GM19467 (cell line): Measurements from ENCODE around the gene MVD.

Experiments
- ATAC-seq: cut with Tn5 transposase; IDR thresholded peaks from one replicate; pipeline ENCODE4 v1.9.1; 2021; ENCODE audit warnings: mild to moderate bottlenecking, moderate library complexity; ENCODE audit not compliant: unreplicated experiment

Gene MVD

DNA sequence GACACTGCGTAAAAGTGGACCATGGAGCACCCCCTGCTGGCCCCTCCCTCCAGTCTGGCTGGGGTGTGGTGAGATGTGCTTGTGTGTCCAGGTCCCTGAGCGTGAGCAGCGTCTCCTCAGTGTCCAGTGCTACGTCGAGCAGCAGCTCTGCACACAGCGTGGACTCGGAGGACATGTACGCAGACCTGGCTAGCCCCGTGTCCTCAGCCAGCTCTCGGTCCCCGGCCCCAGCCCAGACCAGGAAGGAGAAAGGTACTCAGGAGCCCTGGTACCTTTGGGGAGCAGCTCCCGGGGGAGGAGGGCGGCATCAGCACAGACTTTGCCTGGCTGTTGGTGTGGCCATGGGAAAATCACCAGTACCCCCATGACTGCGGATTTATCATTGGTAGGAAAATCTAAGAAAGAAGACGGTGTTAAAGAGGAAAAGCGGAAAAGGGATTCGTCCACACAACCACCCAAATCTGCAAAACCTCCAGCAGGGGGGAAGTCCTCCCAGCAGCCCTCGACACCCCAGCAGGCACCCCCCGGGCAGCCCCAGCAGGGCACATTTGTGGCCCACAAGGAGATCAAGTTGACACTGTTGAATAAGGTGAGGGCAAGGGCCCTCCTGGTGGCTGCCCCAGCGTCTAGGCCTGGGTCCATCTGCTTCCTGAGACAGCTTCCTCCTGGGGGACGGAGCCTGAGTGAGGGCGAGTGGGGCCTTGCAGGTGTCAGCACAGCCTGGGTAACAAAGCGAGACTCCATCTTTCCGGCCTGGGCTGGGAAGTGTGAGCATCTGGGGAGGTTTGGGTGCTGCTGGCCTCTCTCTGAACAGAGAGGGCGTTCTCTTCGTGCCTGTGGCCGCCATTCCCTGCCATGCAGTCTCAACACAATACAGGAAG, 35.1 kb downstream of the MVD start:
- no peak for ATAC-seq

DNA sequence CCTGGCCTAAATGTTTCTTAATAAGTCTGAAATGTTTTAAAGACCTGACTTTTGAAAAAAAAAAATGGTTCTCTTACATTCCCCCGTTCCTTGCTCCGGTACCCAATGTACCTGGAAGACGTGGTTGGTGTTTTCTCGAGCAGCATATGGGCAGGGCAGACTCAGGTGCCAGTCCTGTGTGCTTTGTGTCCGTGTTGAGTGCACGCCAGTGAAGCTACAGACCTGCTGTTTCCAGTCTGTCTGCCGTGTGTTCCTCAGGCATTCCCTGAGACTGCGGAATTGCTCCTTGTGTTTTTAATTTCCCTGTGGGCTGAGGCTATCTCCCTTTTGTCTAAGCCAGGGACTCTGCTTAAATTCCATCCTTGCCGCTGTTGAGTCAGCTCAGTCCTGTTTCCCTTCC, 36.2 kb downstream of the MVD start:
- ATAC-seq, result no peak

DNA sequence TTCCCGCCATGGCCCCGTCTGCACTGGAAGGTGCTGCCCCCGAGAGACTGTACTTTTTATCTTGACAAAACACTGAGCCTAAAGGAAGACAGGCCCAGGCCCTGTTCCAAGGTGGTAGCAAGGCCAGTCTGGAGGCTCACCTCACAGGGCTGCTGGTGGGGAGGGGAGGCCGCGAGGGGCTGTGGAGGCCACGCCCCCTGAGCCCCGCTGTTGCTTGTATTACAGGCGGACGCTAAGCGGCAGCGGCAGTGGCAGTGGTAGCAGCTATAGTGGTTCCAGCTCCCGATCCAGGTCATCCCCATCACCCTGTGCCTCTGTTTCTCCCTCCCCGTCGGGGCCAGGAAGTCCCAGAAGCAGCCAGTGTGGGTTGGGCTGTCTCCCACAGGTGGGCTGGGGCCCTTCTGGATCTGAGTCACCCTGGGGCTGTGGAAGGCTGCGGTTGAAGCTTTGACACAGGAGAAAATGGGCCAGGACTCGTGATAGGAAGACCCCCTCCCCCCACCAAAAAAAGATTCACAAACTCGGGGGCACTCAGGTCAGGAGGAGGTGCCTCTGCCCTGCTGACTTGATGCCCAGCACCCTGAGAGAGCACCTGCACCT, 37.8 kb downstream of the MVD start:
- ATAC-seq, result no peak

DNA sequence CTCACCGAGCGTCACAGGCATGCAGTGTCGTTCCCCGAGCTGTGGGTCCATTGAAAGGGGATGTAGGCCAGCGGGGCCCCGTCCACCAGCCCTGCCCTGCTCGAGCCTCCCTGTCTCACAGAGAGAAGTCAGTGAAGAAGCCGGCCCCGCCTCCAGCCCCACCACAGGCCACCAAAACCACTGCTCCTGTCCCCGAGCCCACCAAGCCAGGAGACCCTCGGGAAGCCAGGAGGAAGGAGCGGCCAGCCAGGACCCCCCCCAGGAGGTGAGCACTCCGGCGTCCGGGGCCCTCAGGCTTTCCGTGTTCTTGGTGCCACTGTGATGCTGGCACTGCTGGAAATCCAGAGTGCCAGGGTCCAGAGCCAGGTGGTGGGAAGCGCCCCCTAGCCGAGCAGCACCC, 38.4 kb downstream of the MVD start:
- ATAC-seq, result no peak

DNA sequence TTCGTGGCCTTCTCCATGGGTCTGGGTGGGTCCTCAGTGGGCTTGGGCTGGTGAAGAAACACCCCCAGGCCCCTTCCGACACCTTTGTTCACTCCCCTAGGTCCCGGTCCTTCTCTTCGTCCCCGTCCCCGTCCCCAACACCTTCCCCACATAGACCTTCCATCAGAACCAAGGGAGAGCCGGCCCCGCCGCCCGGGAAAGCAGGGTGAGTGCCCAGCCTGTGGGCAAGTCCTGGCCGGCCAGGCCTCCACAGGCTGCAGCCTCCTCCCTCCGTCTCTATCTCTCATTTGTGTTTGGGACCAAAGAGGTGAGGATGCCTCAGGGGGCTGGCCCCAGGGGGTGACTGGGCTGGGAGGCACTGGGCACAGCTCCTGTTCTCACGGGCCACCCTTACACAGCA, 39.0 kb downstream of the MVD start:
- no peak for ATAC-seq

DNA sequence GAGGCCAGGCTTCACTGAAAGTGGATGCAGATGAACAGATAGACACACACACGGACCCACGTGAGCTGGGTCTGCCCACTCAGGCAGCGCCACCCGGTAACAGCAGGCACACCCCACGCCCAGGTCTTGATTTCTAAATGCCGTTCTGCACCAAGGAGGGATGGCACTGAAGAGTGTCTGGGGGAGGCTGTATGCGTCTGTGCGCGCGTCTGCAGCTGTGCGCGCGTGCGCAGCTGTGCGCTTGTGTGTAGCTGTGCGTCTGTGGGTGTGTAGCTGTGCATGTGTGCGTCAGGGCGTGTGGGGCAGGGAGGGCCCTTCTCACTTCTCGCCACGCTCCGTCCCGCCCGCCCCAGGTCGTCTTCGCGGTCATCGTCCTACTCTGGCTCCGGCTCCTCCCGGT, 40.0 kb downstream of the MVD start:
- ATAC-seq, result no peak

DNA sequence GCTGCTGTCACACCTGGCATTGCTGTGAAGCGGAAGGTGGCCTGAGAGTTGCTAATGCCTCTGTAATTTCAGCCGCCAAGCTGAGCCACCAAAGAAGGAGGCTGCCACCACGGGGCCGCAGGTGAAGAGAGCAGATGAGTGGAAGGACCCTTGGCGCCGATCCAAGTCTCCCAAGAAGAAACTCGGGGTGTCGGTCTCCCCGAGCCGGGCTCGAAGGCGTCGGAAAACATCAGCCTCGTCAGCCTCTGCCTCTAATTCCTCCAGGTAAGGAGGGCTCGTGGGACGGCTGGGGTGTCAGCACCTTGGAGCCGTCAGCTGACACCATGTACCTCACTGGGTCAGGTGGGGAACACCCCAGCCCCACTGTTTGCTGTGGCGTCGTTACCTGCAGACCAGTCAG, 40.8 kb downstream of the MVD start:
- no peak for ATAC-seq

DNA sequence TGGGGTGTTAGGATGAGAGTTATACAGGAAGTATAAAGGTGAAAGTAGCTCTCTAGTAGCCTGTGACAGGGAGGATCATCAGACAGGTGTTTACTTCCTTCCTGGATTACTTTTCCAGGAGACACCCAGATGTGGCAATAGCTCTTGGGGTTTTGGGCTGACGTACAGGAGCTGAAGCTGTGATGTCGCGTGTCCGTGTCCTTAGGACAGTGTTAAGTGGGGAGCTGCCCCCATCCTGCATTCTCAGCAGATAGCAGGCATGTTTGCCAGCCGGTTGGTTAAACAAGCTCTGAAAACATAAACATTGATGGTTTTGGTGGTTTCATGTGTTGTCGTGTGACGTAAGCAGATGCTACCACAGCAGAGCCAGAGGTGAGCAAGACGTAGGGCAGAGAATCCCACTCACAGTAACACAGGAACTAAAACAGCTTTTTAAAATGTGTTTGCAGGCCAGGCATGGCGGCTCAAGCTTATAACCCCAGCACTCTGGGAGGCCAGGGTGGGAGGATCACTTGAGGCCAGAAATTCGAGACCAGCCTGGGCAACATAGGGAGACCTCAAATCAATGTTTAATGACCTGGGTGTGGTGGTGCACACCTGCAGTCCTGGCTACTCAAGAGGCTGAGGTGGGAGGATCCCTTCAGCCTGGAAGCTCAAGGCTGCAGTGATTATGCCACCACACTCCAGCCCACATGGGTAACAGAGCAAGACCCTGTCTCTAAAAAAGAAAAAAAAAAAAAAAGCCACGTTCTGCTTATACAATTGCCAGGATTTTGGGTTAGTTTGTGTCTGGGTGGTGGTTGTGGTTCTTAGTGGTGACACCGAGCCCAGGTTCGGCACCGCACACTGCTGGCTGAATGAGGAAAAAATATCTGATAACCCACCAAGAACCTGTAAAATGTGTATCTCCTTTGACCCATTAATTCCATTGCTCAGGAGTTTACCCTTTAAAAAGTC, 42.8 kb downstream of the MVD start:
- ATAC-seq, result no peak

DNA sequence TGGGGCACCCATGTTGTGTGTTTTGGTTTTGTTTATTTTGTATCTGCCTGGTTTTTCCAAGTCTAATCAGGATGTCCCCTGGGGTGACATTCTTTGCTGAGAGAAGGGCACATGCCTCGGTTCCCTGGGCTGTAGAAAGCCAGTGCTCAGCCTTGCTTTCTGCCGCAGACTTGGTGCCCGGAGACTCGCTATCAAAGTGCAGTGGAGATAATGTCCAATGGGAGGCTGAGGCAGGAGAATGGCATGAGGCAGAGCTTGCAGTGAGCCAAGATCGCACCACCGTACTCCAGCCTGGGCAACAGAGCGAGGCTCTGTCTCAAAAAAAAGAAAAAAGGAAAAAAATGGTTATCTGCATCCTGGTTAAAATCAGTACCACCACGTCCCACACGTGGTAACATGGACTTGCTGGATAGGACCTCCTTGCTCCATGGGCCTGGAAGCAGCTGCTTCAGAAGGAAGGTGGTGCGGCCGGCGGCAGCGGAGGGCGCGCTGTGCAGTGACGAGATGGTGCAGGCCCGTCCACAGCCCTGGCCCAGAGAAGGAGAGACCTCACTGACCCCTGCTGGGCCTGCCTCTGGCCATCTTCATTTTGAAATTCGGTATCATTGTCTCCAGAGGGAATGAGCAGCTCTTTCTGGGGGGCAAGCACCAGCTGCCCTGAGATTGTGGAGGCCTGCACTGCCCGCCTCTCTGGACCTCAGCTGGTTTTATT, 43.8 kb downstream of the MVD start:
- no peak for ATAC-seq

DNA sequence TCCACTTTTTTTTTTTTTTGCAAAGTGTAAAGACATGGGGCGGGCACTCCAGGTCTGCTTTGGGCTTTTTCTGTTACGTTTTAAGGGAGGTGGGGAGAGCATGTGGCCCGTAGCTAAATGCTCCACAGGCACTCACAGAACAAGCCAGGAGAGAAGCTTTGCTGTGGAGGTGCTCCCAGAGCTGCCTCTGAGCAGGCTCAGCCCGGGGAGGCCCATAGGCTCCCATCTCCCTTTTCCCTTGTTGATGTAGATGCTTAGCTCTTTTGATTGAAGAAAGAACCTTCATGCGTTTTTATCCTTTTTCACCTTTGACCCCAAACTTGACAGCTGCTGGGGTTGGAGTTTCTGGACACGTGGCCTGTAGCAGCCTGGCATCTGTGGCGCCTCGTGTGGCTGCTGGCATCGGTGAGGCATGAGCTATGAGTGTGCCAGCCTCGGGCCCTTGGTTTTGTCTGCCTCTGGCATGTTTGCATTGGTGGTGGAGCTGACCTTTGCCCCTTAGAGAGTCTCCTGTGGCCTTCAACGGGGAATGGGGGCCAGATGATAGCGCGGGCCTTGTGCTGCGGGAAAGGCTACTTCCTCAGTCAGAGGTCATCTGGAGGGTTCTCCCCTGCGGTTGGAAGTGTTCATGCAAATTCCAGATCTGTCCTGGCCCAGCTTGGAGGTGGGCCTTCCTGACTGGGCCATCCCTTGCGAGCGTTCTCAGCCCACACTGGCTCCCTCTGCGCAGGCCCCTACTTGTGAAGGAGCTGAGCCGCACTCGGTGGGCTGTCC, 44.5 kb downstream of the MVD start:
- no peak for ATAC-seq

DNA sequence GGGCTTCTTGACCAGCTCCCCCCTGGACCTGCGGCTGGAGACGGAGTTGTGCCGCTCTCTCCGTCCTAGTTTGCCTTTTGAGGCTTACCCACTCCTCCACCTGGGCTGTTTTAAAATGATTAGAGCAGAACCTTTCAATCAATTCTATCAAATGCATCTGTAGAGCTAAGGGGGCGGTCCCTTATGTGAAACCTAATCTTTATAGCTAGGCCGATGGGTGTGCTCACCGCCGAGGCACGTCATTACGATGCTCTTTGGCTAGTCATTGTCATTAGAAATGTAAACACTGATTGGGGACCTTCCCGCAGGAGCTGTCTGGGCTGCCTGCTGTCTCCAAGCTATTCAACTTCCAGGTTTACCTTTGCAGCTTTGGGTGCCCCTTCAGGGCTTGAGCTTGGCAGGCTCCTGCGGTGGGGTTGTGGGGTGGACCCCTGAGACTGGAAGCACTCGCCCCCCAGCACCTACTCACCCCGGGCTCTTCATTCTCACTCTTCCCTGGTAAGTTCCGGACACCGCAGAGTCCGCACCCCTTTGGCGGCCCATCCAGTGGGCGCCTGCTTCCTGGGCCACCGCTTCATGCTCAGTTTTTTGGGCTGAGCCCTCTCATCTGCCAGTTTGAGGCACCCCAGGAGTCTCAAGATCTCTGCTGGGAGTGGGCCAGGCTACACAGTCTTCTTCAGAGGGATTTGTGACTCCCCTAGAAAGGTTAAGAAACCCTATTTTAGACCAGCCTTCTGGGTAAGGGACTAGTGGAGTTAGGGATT, 45.4 kb downstream of the MVD start:
- ATAC-seq, result no peak

DNA sequence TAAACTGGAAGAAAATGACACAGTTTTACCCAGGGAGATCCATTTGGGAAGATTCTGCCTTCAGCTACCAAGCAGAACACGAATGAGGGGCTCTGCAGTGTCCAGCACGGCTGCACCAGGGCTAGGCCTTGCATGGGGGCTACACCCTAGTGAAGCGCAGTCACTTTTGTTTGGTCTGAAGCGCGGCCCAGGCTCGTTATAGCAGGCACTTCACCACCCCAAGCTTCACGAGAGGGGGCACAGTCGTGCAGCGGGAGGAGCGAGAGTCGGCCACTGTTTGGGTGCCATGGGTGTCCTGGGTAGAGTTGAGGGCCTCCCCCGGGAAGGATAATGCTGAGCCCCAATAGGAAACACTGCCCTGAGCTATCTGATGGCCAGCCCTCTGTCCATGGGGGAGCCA, 46.2 kb downstream of the MVD start:
- ATAC-seq, result no peak

DNA sequence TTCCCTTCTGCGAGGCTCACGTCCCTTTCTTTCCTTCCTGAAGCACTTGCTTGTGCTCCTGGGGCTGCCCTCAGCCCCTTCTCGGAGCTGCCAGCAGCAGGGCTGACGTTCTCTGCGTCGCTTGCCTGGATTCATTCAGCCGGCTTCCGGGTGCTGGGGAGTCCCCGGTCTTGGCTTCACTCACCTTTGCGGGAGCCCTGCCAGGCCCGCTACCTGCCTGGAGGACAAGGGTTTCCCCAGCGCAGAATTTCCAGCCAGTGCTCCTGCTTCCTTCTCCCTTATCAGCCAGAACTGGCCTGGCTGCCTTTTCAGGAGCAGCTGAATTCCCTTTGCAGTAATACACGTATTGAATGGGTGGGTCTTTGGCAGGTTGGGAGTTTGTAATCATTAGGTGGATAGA, 46.6 kb downstream of the MVD start:
- no peak for ATAC-seq

DNA sequence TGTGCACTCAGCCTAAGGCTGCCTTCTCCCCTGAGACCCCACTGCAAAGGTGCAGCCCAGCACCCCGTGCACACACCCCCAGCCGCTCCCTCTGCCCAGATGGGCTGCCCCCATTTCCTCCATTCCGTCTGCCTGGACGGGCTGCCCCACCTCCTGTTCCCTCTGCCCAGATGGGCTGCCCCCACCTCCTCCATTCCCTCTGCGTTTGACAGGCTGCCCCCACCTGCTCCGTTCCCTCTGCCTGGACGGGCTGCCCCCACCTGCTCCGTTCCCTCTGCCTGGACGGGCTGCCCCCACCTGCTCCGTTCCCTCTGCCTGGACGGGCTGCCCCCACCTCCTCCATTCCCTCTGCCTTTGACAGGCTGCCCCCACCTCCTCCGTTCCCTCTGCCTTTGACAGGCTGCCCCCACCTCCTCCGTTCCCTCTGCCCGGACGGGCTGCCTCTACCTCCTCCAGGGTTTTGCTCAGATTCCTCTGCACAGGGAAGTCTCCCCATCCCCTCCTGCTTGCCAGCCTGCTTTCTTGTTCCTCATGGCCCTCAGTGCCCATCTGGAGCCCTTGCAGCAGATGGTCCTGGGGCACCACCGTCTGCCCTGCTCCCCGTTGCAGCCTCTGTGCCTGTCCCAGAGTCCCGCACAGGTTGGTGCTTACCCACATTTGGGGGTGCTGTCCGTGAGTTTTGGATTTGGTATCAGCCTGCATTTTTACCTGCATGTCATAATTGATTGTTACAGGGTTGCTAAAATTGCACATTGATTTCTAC, 47.9 kb downstream of the MVD start:
- no peak for ATAC-seq

DNA sequence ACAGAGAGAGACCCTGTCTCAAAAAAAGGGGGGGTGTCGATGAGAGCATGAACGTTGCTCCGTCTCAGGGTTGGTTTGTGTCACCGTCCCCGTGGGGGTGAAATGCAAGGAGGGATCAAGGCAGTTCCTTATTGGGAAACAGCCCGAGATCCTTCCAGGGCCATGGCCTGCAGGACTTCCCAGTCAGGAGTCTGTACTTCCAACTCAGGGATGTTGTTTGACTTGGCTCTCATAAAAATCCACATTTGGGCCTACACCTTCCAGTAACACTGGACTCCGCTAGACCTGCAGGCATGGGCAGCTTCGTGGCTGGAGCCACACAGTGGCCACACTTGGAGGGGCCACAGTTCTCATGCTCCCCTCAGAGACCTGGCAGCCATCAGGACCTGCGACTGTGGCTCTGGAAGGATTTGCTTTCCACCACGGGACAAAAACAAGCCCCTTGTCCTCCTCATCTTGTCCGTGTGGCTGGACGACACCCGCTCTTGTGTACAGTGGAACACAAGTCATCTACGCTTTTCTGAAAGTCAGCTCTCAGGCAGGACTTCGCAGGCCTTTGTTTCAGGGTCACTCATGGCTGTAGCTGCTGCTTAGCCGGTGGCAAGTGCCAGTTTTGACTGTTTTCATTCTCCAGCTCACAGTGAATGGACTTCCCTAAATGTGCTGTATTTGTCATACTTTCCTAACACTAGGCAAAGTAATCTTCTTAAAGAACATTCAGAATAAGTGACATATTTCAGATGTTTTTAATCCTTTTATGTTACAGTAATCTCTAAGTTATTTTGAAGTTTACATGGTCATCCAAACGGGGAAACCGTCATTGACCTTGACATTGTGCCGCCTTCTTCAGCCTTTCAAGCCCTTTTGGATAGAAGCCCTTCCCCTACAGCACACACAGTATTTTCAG, 48.7 kb downstream of the MVD start:
- ATAC-seq, result no peak

DNA sequence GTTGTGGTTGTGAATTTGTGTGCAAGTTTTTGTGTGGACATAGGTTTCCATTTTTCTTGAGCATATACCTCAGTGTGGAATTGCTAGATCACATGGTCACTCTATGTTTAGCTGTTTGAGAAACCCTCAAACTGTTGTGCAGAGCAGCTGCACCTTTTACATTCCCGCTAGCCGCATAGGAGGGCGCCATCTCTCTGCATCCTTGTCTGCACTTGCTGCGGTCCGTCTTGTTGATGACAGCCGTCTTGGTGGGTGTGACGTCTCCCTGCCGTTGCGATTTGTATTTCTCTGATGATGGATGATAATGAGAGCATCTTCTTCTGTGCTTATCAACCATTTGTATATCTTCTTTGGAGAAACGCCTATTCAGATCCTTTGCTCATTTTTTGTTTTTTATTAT, 49.6 kb downstream of the MVD start:
- ATAC-seq, result no peak

DNA sequence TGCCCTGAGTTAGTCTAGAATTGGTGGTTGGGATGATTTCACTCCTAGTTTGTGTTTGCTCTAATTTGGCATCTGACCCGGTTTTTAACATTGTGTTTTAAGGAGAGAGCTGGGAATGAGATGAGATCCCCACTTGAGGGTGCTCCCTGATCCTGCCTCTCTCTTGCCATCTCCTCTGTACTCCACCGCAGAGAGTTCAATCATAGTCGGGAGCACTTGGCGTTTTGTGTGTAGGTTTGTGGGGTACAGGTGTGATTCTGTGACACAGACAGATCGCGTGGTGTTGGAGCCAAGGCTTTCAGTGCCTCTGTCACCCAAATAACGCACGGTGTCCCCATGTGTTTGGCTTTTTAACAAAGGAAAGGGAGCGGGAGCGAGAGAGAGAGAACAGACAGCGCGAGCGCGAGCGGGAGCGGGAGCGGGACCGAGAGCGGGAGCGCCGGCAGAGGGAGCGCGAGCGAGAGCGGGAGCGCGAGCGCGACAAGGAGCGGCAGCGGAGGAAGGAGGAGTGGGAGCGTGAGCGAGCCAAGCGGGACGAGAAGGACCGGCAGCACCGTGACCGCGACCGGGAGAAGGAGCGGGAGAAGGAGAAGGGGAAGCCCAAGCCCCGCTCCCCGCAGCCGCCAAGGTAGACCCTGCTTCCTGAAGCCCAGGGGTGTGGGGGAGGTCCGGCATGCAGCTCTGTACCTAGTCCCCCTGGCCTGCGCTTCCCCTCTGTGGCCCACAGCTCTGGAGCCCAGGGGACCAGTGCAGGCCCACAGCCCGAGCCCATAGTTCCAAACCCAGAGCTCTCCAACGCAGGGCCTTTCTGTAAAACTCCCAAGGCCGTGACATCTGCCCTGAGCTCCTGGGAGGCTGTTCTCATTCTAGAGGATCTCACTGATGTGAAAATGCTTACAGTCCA, 51.7 kb downstream of the MVD start:
- ATAC-seq, result no peak
